WI38 (cell line): ENCODE data around the gene SEC16A.

Source experiments
- H3K4me3 ChIP-seq: 2 replicates; pipeline ENCODE4 v1.5.1; 2011; ENCODE audit warnings: low read depth, mild to moderate bottlenecking, control low read depth, low read length
- TF ChIP-seq, protein P1 (sequence below): IDR thresholded peaks from 2 replicates; pipeline ENCODE4 v1.5.1; 2012; ENCODE audit warnings: low read depth, mild to moderate bottlenecking, control low read depth, low read length

The SEC16A gene

DNA sequence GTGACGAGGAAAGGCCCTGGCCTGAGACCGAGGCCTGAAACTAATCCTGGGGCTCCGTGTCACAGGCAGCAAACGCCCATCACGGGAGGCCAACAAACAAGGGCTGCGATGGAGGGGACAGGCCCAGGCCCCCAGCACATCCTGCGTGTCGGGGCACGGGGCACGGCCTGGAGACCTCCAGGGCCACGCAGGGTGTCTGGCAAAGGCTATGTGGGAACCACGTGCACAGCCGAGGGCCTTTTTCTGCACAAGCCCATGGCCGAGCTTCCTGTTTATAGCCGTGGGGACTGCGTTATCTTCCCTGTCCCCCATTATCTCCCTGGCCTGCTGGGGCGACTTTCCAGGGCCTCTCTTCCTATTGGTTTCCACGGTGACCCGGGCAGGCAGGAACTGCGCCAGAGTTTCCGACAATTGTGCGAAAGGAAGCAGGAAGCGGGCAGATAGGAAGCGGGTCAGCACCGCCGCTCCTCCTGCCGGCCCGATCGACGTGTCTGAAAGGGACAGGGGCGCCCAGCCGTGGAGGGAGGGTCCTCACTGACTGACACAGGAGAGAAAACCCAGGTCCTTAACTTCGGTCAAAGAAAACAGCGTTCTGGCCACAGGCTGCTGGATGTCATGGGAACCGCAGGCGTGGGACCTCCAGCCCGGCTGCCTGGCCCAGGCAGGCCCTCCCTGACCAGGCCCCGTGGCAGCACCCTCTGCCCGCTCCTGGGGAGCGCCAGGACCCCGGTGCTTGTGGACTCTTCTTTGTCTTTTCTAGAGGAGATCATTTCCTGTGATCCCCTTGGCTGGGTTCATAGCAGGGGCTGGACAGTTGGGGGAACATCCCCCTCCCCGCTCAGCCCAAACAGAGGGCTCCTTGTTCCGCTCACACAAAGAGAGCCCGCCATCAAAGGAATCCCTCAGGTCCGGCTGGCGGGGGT is 29.1 kb upstream of the SEC16A start:
- TF ChIP-seq, protein P1, sequence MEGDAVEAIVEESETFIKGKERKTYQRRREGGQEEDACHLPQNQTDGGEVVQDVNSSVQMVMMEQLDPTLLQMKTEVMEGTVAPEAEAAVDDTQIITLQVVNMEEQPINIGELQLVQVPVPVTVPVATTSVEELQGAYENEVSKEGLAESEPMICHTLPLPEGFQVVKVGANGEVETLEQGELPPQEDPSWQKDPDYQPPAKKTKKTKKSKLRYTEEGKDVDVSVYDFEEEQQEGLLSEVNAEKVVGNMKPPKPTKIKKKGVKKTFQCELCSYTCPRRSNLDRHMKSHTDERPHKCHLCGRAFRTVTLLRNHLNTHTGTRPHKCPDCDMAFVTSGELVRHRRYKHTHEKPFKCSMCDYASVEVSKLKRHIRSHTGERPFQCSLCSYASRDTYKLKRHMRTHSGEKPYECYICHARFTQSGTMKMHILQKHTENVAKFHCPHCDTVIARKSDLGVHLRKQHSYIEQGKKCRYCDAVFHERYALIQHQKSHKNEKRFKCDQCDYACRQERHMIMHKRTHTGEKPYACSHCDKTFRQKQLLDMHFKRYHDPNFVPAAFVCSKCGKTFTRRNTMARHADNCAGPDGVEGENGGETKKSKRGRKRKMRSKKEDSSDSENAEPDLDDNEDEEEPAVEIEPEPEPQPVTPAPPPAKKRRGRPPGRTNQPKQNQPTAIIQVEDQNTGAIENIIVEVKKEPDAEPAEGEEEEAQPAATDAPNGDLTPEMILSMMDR = no peak
- no peak overlapping the region for H3K4me3 ChIP-seq

DNA sequence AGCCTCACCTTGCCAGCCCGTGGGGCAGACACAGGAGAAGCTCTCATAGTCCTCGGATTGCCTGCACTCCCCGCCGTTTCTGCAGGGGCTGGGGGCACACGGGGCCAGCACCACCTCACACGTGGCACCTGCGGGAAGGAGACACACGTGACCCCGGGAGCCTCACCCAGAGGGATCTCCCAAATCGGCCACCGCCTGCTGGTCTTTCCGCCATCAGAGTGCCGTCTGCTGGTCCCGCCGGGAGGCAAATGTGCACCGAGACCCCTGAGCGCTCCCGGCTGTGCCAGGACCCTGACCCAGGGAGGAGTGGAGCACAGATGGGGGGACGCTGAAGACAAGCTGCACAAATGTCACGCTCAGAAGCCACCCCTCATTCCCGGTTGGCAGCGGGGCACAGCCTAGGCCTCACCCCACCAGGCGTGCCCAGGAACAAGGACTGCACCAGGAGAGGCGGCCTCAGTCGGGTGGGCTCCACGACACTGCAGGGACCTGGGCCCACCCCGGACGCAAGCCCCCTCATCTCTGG is 28.4 kb upstream of the SEC16A start:
- TF ChIP-seq, protein P1 = no peak
- H3K4me3 ChIP-seq = no peak overlapping the region

DNA sequence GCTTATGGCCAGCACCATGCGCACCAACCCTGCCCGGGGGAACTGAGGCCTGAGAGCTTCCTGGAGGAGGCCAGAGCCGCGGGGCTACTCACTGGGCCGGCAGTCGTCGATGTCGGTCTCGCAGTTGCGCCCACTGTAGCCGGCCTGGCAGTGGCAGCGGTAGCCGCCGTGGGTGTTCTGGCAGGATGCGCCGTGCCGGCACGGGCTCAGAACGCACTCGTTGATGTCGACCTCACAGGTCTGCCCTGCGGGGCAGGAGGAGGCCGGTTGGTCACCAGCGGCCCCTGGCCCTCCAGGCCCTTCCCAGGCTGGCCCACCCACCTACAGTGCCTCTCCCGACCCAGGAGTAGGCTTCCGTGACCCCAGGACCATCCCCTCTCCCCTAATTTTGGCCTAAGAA is 27.7 kb upstream of the SEC16A start:
- TF ChIP-seq, protein P1 = no peak
- H3K4me3 ChIP-seq = no peak overlapping the region

DNA sequence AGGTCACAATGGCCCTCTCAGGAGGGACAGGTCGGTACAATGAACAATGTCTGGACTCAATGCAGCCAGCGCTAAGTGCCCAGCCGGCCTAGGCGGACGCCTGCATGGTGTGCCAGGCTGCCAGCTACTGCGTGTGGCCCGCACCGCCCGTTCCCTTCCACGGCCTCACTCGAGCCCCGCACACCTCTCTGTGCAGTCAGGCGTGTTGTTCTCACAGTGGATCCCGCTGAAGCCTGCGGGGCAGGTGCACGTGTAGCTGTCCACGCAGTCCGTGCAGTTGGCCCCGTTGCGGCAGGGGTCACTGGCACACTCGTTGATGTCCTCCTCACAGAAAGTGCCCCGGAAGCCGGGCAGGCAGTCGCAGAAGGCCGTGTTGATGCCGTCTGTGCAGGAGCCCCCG is 26.7 kb upstream of the SEC16A start:
- no peak overlapping the region for H3K4me3 ChIP-seq
- TF ChIP-seq, protein P1 = no peak

DNA sequence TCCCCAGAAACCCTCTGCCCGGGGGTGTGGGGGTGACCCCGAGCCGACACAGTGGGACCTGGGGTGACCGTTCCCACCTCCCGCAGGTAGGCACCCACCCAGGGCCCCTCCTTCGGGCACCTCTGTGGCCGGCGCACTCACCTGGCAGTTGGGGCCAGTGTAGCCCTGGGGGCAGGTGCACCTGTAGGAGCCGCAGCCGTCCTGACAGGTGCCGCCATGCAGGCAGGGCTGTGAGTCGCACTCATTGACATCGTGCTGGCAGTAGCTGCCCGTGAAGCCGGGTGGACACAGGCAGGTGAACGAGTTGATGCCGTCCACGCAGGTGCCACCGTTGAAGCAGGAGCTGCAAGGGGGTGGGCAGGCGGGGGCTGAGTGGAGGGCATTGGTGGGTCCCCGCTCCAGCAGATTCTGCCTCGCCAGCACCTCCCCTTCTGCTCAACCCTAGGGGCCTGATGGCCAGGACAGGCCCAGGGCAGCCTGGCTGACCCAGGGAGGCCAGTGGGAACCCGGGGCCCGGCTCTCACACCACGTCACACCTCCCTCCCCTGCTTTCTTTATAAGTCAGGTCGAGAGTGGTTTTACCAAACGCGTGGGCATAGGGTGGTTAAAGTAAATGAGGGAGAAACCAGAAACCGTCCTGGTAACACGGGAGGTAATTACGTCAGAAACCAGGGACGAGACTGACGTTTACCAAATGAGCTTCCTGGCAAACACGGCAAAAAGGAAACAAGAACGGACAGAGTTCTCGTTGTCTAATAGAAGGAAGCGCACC is 26.1 kb upstream of the SEC16A start:
- TF ChIP-seq, protein P1 = no peak

DNA sequence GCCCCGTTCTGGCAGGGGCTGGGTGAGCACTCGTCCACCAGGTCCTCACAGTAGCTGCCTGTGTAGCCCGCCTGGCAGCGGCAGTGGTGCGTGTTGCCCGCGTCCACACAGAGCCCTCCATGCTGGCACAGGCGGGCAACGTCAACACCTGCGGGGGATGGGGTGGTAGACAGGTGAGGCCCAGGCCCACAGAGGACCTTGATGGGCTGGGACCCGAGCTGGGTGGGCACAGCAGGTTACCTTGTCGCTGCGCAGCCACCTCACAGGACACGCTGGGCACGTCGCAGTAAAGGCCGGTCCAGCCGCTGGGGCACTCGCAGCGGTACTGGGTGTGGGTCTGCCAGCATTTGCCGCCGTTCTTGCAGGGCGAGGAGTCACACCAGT is 25.1 kb upstream of the SEC16A start:
- H3K4me3 ChIP-seq = no peak overlapping the region
- TF ChIP-seq, protein P1 = no peak

More for the DNA sequence above, 26.1 kb upstream of the SEC16A start:
- H3K4me3 ChIP-seq = no peak overlapping the region
